Loucy (cell line): Measurements from ENCODE around the gene B3GALNT1.

Experiments
- H2AFZ ChIP-seq: fragments of 200-600 bp; sonication (generic); 2 replicates; pipeline ENCODE4 v1.6.0; 2016; ENCODE audit warnings: antibody characterized with exemption, mild to moderate bottlenecking, low read length, moderate library complexity
- H3F3A ChIP-seq: fragments of 200-600 bp; 2 replicates; pipeline ENCODE4 v1.6.0; 2016; ENCODE audit warnings: antibody characterized with exemption, low read depth, mild to moderate bottlenecking
- H3K27me3 ChIP-seq: fragments of 200-600 bp; sonication (generic); 2 replicates; pipeline ENCODE4 v1.6.1; 2014; ENCODE audit warnings: low read length, mild to moderate bottlenecking; ENCODE audit not compliant: insufficient read depth, poor library complexity, severe bottlenecking
- H3K36me3 ChIP-seq: fragments of 200-600 bp; sonication (generic); 2 replicates; pipeline ENCODE4 v1.6.1; 2016; ENCODE audit warnings: low read length; ENCODE audit not compliant: insufficient read depth
- H3K4me1 ChIP-seq: fragments of 200-600 bp; sonication (generic); 2 replicates; pipeline ENCODE4 v1.5.1; 2014; ENCODE audit warnings: low read length, mild to moderate bottlenecking; ENCODE audit not compliant: insufficient read depth, poor library complexity, severe bottlenecking
- H3K4me2 ChIP-seq: fragments of 200-600 bp; sonication (generic); 2 replicates; pipeline ENCODE4 v1.6.0; 2014; ENCODE audit warnings: antibody characterized with exemption, low read length, low read depth, mild to moderate bottlenecking; ENCODE audit not compliant: poor library complexity, severe bottlenecking
- H3K4me3 ChIP-seq: fragments of 200-600 bp; sonication (generic); 2 replicates; pipeline ENCODE4 v1.5.1; 2014; ENCODE audit warnings: low read length, mild to moderate bottlenecking, mixed read lengths; ENCODE audit not compliant: poor library complexity, severe bottlenecking
- H3K79me2 ChIP-seq: fragments of 200-600 bp; sonication (generic); 2 replicates; pipeline ENCODE4 v1.6.1; 2014; ENCODE audit warnings: low read length; ENCODE audit not compliant: insufficient read depth
- H3K9ac ChIP-seq: fragments of 200-600 bp; sonication (generic); 2 replicates; pipeline ENCODE4 v1.6.0; 2014; ENCODE audit warnings: mild to moderate bottlenecking, low read depth, low read length, moderate library complexity; ENCODE audit not compliant: poor library complexity, severe bottlenecking
- H3K9me2 ChIP-seq: fragments of 200-600 bp; sonication (generic); replicated peaks from 2 replicates; pipeline ENCODE4 v1.6.1; 2016; ENCODE audit warnings: low read depth, low read length, mixed read lengths
- H3K9me3 ChIP-seq: fragments of 200-600 bp; sonication (generic); 2 replicates; pipeline ENCODE4 v1.6.1; 2014; ENCODE audit warnings: mild to moderate bottlenecking, antibody characterized with exemption, low read length, low read depth; ENCODE audit not compliant: insufficient read depth
- H4K20me1 ChIP-seq: fragments of 200-600 bp; sonication (generic); 2 replicates; pipeline ENCODE4 v1.6.0; 2014; ENCODE audit warnings: antibody characterized with exemption, low read length, mild to moderate bottlenecking; ENCODE audit not compliant: insufficient read depth, poor library complexity, severe bottlenecking
- EZH2phosphoT487 ChIP-seq: fragments of 200-600 bp; IDR thresholded peaks from 2 replicates; pipeline ENCODE4 v1.6.1; 2018; ENCODE audit warnings: antibody characterized with exemption, mild to moderate bottlenecking, moderate library complexity, borderline replicate concordance
- TF ChIP-seq, protein P1 (sequence below): fragments of 200-600 bp; sonication (generic); conservative IDR thresholded peaks from 2 replicates; pipeline ENCODE4 v1.5.1; 2014; ENCODE audit warnings: mild to moderate bottlenecking, antibody characterized with exemption, low read length

Gene B3GALNT1

GRCh38 chr3:161096771-161097367 is 8.3 kb downstream of the B3GALNT1 start:
- H3F3A ChIP-seq, result no peaks in the 10 kb centered on the region
- no peak overlapping the region for H3K4me2 ChIP-seq
- no peaks in the 10 kb centered on the region for H3K9me2 ChIP-seq
- no peak overlapping the region for H3K9ac ChIP-seq
- H2AFZ ChIP-seq, result no peak overlapping the region
- TF ChIP-seq EZH2phosphoT487, result no peak
- TF ChIP-seq, protein P1, sequence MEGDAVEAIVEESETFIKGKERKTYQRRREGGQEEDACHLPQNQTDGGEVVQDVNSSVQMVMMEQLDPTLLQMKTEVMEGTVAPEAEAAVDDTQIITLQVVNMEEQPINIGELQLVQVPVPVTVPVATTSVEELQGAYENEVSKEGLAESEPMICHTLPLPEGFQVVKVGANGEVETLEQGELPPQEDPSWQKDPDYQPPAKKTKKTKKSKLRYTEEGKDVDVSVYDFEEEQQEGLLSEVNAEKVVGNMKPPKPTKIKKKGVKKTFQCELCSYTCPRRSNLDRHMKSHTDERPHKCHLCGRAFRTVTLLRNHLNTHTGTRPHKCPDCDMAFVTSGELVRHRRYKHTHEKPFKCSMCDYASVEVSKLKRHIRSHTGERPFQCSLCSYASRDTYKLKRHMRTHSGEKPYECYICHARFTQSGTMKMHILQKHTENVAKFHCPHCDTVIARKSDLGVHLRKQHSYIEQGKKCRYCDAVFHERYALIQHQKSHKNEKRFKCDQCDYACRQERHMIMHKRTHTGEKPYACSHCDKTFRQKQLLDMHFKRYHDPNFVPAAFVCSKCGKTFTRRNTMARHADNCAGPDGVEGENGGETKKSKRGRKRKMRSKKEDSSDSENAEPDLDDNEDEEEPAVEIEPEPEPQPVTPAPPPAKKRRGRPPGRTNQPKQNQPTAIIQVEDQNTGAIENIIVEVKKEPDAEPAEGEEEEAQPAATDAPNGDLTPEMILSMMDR, result peak; percentile 77
- no peaks in the 10 kb centered on the region for H3K36me3 ChIP-seq
- no peaks in the 10 kb centered on the region for H3K27me3 ChIP-seq
- H3K9me3 ChIP-seq, result no peaks in the 10 kb centered on the region
- H3K4me3 ChIP-seq, result no peak overlapping the region
- peaks cover 15% of the 10 kb centered on the region for H3K4me1 ChIP-seq
- H4K20me1 ChIP-seq, result no peaks in the 10 kb centered on the region
- no peaks in the 10 kb centered on the region for H3K79me2 ChIP-seq

DNA sequence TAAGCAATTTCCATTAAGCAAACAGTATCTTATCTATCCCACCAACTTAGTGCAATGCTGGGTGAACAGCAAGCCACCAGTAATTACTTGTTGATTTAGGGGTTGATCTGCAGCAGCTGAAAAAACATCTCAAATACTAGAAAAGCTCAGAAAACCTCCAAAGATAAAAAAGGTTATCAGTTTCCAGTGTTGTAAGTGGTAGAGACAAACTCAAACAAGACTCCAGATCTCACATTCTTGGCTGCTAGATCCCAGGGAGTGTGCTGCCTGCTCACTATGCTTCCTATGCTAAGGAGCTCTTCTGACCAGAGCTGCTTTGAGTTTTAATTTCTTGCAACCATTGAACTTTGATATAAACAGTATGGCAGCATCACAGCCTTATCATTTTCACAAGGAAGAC is 11.3 kb downstream of the B3GALNT1 start:
- Histone ChIP-seq H3K9me3 (no peaks in the 10 kb centered on the region), H3K4me3 (no peak overlapping the region), H3F3A (no peaks in the 10 kb centered on the region), H3K4me2 (no peak overlapping the region), H3K4me1 (peaks cover 17% of the 10 kb centered on the region), H3K27me3 (no peaks in the 10 kb centered on the region), H4K20me1 (no peaks in the 10 kb centered on the region), H3K36me3 (no peaks in the 10 kb centered on the region), H2AFZ (peak overlapping the region; percentile 68; the same call in 1 of the 2 replicates), H3K79me2 (no peaks in the 10 kb centered on the region), H3K9ac (no peak overlapping the region), H3K9me2 (no peaks in the 10 kb centered on the region)
- no peak for TF ChIP-seq EZH2phosphoT487
- TF ChIP-seq, protein P1, result no peak

DNA sequence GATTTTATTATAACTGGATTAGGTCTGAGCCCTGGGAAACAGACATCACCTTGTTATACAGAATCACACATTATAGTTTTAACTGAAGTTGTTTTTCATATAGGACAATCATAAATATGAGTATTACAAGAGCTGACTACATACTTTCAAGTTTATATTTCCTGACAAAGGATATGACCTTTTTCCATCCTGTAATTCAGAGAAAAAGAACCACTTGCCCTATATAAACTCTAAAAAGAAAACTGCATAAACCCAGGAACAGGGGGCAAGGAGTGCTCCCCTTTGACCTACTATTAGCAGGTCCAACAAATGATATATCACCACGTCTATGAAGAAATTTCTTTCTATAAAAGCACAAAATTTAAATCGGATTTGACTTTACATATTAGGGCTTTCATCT is 20.9 kb downstream of the B3GALNT1 start:
- Histone ChIP-seq H3K9me3 (no peaks in the 10 kb centered on the region), H4K20me1 (no peaks in the 10 kb centered on the region), H3K4me1 (peaks cover 46% of the 10 kb centered on the region), H3K79me2 (no peaks in the 10 kb centered on the region), H3K9me2 (no peaks in the 10 kb centered on the region), H3K27me3 (no peaks in the 10 kb centered on the region), H3F3A (no peaks in the 10 kb centered on the region; the same call in 1 of the 2 replicates), H3K4me2 (peak overlapping the region; percentile 64), H3K9ac (peak overlapping the region; percentile 26), H3K4me3 (peak overlapping the region; percentile 41), H2AFZ (no peak overlapping the region), H3K36me3 (no peaks in the 10 kb centered on the region)
- TF ChIP-seq EZH2phosphoT487, result no peak
- TF ChIP-seq, protein P1, result no peak
